Limb (tissue), 2 donors: Measurements from ENCODE around the gene OR2T29.
"Not testable (repeated sequence)": the region's sequence is repeated elsewhere in the genome, so short reads cannot be mapped to it uniquely, and the experiment has no call there.

Source experiments
- DNase-seq, 2 donors: peaks; one replicate each; pipeline ENCODE4 v3.0.0-alpha.2; 2016; ENCODE audit errors: extremely low spot score in 2 of 2

OR2T29 gene

DNA sequence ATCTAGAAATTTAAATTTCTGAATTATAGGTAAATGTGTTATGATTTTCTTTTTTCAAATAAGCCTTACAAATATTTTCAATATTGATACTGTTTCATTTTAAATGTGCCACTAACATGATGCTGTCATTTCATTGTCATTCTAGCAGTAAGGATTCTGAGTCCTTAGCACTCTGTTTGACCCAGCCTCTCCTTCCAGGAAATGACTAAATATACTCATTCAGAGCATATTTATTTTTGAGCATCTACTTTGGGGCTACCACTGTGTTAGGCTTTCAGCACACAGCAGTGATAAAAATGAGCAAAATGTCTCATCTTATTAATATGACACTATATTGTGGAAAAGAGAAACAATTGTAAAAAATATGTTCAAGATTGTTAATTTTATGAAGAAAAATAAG, 52.4 kb downstream of the OR2T29 start:
- not testable (repeated sequence) for DNase-seq

DNA sequence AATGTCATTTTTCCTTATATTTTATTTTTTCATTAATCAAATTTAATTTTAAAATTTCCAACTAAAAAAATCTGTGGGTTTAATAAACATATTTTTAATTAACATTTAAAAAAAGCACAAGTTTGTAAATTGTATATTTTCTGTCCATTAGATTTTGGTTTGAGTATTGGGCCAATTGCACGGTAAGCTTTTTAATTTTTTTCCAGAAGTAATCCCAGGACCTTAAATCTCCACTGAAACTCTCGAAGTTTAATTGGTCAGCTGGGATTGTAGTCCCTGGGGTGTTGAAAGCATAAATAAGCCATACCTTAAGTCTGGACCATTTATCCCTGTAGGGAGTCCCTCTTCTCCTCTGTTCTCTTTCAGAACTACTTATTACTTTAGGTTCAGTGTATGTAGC, 54.8 kb downstream of the OR2T29 start, which contains the start of gene OR2G6:
TSS of gene OR2G6 (plus strand) at position 301 of the 400 bp plus-strand sequence. CDS start 13,574 bp downstream, outside the sequence.
- DNase-seq, result not testable (repeated sequence)
